ENCODE results near the gene POU2AF1. TPM values are rescaled to one million over a fixed set of nuclear protein-coding genes. Genes with fewer than 3 reads are reported as not detected.

The POU2AF1 gene
- total and polyA plus RNA-seq, 2 of the 8 experiments (the other 6 are each of a cell fraction or from before 2014, with no cell fraction given) = not detected

DNA sequence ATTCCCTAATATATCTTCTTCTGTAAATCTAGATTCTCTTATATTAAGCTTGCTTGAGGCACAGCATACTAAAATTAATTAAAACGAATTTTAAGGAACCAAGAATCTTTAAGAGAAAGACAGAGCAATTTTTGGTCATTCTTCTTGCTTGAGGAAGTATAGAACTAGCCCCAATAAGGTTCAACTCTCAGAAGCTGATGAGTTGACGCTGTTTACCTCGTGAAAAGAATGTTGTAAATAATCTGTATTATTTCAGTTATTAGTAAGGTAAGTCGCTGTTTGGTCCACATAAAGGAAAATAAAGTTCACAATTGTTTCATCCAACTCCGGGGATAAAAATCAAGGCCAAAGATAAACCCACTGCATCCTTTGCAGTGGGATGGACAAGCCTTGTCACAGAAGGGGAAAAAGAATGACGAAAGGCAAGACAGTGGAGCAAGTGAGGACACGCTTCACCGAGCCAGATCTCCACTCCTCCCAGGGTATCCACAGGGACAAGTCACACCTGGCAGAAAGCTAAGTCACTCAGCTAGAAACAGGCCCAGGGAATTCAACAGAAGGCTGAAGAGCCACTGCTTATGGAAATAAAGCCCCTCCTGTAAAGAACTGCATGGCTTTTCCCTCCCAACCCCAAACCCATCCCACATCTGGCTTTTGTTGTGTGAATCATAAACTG, 752 bp downstream of the POU2AF1 start:
- no peaks in the 10 kb centered on the region for H3K79me2 ChIP-seq (ENCODE audit: control insufficient read depth in 1 of 2, insufficient read depth in 2 of 2, low read length in 2 of 2)
- no peaks in the 10 kb centered on the region for H3K27me3 ChIP-seq (replicated peaks in 1 of 4; ENCODE audit: control insufficient read depth in 3 of 4, extremely low read depth in 1 of 4, insufficient read depth in 3 of 4, low read length in 3 of 4)
- H3K4me1 ChIP-seq (replicated peaks in 1 of 4; ENCODE audit: control insufficient read depth in 3 of 4, insufficient read depth in 4 of 4, low read length in 3 of 4) = no peaks in the 10 kb centered on the region
- H3K27ac ChIP-seq (ENCODE audit: low read depth, low read length) = no peak overlapping the region
- H2BK20ac ChIP-seq (ENCODE audit: low read length) = no peak overlapping the region
- H3K23ac ChIP-seq (ENCODE audit: insufficient read length) = no peak overlapping the region
- H3K18ac ChIP-seq (ENCODE audit: extremely low read depth, low read length) = peak overlapping the region; percentile 48; the same call in 1 of the 2 replicates
- no peak overlapping the region for H4K8ac ChIP-seq (ENCODE audit: extremely low read depth, insufficient read depth, low read length)
- no peak overlapping the region for H3K14ac ChIP-seq (ENCODE audit: insufficient read length)
- H2BK15ac ChIP-seq (ENCODE audit: low read length) = no peak overlapping the region
- no peak overlapping the region for H3K9ac ChIP-seq (replicated peaks in 1 of 4; ENCODE audit: extremely low read depth in 1 of 4, low read depth in 3 of 4, low read length in 3 of 4)
- no peak overlapping the region for H2BK5ac ChIP-seq (ENCODE audit: low read depth, low read length)
- POLR2A ChIA-PET (ENCODE audit: partially characterized antibody) = interaction anchor here (1.0 kb wide), 1 partner anchor 8 kb away, joined by 3 read pairs; no protein-coding TSS in a partner anchor
- H3K9me3 ChIP-seq (ENCODE audit: insufficient read depth in 2 of 2, low read depth in 1 of 2, low read length in 1 of 2) = no peaks in the 10 kb centered on the region
- no peak overlapping the region for H2AFZ ChIP-seq (ENCODE audit: low read length)
- H3K56ac ChIP-seq (replicated peaks; ENCODE audit: insufficient read length, low read depth, low read length) = no peak overlapping the region
- H4K20me1 ChIP-seq (replicated peaks in 1 of 2; ENCODE audit: control insufficient read depth in 1 of 2, insufficient read depth in 2 of 2, low read length in 2 of 2) = no peaks in the 10 kb centered on the region
- no peak overlapping the region for H2AK5ac ChIP-seq (ENCODE audit: low read depth, low read length)
- no peak overlapping the region for H3K4ac ChIP-seq (replicated peaks; ENCODE audit: insufficient read length, low read depth, low read length)
- H3K4me3 ChIP-seq (ENCODE audit: extremely low read depth in 1 of 4, insufficient read depth in 2 of 4, low read depth in 3 of 4, low read length in 4 of 4) = no peak overlapping the region
- no peak overlapping the region for H2BK12ac ChIP-seq (ENCODE audit: low read depth, low read length)
- no peak overlapping the region for H2BK120ac ChIP-seq (replicated peaks; ENCODE audit: low read depth, low read length)
- H3K36me3 ChIP-seq (ENCODE audit: control insufficient read depth in 2 of 4, insufficient read depth in 4 of 4, low read length in 3 of 4) = no peaks in the 10 kb centered on the region
- 69% methylated on average over 8 of the region's 8 CpGs; no CpG with 5 or more reads in 1 of the 2 experiments for WGBS, 2 experiments (ENCODE audit: extremely low coverage in 1 of 2, insufficient coverage in 1 of 2, insufficient read length in 1 of 2, insufficient replicate concordance in 2 of 2, low coverage in 1 of 2, low lambda C conversion rate in 2 of 2, missing lambda C conversion rate in 1 of 2)
- no peak overlapping the region for H3K4me2 ChIP-seq (ENCODE audit: insufficient read depth in 1 of 2, low read depth in 2 of 2, low read length in 2 of 2)
- CTCF ChIA-PET (ENCODE audit: partially characterized antibody) = interaction anchor here (0.7 to 2.3 kb wide), 7 partner anchors 14 to 620 kb away, joined by 3 to 8 read pairs (median 5); no protein-coding TSS in a partner anchor
- DNase-seq (ENCODE audit: low read depth in 1 of 2, low spot score in 2 of 2) = no peak
- no peaks in the 10 kb centered on the region for H3K23me2 ChIP-seq (ENCODE audit: low read depth, low read length)
- H4K91ac ChIP-seq (replicated peaks; ENCODE audit: insufficient read length, low read length) = no peak overlapping the region
- no peak overlapping the region for H4K5ac ChIP-seq (ENCODE audit: insufficient read length, low read depth, low read length)
- H3K79me1 ChIP-seq (ENCODE audit: low read depth, low read length) = no peaks in the 10 kb centered on the region
- FAIRE-seq = no peak
- TF ChIP-seq BRCA1 (IDR thresholded peaks at IDR 0.05; ENCODE audit: low read depth, low read length) (no peak), RFX5 (IDR thresholded peaks at IDR 0.05; ENCODE audit: borderline replicate concordance, low read depth, low read length) (no peak), RBBP5 (IDR thresholded peaks at IDR 0.05; ENCODE audit: borderline replicate concordance, low read depth, low read length) (no peak), ASH2L (IDR thresholded peaks at IDR 0.05; ENCODE audit: low read length) (no peak), SUZ12 (IDR thresholded peaks at IDR 0.05; ENCODE audit: low read length) (no peak), SIX5 (IDR thresholded peaks at IDR 0.05; ENCODE audit: low read depth, low read length) (no peak), SP4 (IDR thresholded peaks at IDR 0.05; ENCODE audit: low read length) (no peak), SRF (IDR thresholded peaks at IDR 0.05; ENCODE audit: low read depth, low read length) (no peak), RNF2 (IDR thresholded peaks at IDR 0.05; ENCODE audit: borderline replicate concordance, low read depth, low read length, missing control alignments, poor library complexity, severe bottlenecking) (no peak)
- TF ChIP-seq, protein P1, sequence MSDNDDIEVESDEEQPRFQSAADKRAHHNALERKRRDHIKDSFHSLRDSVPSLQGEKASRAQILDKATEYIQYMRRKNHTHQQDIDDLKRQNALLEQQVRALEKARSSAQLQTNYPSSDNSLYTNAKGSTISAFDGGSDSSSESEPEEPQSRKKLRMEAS (IDR thresholded peaks at IDR 0.05) = no peak
- TF ChIP-seq, protein P2, sequence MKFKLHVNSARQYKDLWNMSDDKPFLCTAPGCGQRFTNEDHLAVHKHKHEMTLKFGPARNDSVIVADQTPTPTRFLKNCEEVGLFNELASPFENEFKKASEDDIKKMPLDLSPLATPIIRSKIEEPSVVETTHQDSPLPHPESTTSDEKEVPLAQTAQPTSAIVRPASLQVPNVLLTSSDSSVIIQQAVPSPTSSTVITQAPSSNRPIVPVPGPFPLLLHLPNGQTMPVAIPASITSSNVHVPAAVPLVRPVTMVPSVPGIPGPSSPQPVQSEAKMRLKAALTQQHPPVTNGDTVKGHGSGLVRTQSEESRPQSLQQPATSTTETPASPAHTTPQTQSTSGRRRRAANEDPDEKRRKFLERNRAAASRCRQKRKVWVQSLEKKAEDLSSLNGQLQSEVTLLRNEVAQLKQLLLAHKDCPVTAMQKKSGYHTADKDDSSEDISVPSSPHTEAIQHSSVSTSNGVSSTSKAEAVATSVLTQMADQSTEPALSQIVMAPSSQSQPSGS (IDR thresholded peaks at IDR 0.05; ENCODE audit: low read length) = no peak

Data from H1 (cell line).